ENCODE results near the gene SLC22A12. TPM values are rescaled to one million over a fixed set of nuclear protein-coding genes. Genes with fewer than 3 reads are reported as not detected.

Gene SLC22A12
- polyA plus RNA-seq, 1 donor from 2014 or later: not detected

DNA sequence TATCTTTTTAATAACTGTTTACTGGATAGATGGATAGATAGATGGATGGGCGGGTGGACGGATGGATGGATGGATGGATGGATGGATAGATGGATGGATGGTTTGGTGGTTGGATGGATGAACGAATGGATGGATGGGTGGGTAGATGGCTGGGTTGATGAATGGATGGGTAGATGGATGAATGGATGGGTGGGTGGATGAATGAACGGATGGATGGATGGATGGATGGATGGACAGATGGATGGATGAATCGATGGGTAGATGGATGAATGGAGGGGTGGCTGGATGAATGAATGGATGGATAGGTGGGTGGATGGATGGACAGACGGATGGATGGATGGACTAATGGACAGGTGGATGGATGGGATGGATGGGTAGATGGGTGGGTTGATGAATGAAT, 13.8 kb upstream of the SLC22A12 start:
- H2AFZ ChIP-seq (ENCODE audit: low read depth, low read length): no peak overlapping the region
- H3K27ac ChIP-seq (ENCODE audit: low read length): no peak overlapping the region
- no peaks in the 10 kb centered on the region for H3K9me2 ChIP-seq (ENCODE audit: insufficient read depth, low read length)
- no peak overlapping the region for H3K4me3 ChIP-seq (ENCODE audit: low read length)
- H3K27me3 ChIP-seq (ENCODE audit: insufficient read depth, low read depth, low read length): no peaks in the 10 kb centered on the region
- TF ChIP-seq, protein P1, sequence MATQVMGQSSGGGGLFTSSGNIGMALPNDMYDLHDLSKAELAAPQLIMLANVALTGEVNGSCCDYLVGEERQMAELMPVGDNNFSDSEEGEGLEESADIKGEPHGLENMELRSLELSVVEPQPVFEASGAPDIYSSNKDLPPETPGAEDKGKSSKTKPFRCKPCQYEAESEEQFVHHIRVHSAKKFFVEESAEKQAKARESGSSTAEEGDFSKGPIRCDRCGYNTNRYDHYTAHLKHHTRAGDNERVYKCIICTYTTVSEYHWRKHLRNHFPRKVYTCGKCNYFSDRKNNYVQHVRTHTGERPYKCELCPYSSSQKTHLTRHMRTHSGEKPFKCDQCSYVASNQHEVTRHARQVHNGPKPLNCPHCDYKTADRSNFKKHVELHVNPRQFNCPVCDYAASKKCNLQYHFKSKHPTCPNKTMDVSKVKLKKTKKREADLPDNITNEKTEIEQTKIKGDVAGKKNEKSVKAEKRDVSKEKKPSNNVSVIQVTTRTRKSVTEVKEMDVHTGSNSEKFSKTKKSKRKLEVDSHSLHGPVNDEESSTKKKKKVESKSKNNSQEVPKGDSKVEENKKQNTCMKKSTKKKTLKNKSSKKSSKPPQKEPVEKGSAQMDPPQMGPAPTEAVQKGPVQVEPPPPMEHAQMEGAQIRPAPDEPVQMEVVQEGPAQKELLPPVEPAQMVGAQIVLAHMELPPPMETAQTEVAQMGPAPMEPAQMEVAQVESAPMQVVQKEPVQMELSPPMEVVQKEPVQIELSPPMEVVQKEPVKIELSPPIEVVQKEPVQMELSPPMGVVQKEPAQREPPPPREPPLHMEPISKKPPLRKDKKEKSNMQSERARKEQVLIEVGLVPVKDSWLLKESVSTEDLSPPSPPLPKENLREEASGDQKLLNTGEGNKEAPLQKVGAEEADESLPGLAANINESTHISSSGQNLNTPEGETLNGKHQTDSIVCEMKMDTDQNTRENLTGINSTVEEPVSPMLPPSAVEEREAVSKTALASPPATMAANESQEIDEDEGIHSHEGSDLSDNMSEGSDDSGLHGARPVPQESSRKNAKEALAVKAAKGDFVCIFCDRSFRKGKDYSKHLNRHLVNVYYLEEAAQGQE (IDR thresholded peaks at IDR 0.05; ENCODE audit: borderline replicate concordance): no peak
- TF ChIP-seq, protein P2, sequence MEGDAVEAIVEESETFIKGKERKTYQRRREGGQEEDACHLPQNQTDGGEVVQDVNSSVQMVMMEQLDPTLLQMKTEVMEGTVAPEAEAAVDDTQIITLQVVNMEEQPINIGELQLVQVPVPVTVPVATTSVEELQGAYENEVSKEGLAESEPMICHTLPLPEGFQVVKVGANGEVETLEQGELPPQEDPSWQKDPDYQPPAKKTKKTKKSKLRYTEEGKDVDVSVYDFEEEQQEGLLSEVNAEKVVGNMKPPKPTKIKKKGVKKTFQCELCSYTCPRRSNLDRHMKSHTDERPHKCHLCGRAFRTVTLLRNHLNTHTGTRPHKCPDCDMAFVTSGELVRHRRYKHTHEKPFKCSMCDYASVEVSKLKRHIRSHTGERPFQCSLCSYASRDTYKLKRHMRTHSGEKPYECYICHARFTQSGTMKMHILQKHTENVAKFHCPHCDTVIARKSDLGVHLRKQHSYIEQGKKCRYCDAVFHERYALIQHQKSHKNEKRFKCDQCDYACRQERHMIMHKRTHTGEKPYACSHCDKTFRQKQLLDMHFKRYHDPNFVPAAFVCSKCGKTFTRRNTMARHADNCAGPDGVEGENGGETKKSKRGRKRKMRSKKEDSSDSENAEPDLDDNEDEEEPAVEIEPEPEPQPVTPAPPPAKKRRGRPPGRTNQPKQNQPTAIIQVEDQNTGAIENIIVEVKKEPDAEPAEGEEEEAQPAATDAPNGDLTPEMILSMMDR (IDR thresholded peaks at IDR 0.05; ENCODE audit: poor library complexity, severe bottlenecking): no peak
- no peak for TF ChIP-seq RAD21 (conservative IDR thresholded peaks at IDR 0.05)
- TF ChIP-seq TAF1 (IDR thresholded peaks at IDR 0.05; ENCODE audit: low read depth): no peak
- no peak for TF ChIP-seq EZH2 (IDR thresholded peaks at IDR 0.05; ENCODE audit: borderline replicate concordance, insufficient read depth, low read length, poor library complexity, severe bottlenecking)
- no peak for TF ChIP-seq EP300 (conservative IDR thresholded peaks at IDR 0.05; ENCODE audit: poor library complexity, severe bottlenecking)
- TF ChIP-seq POLR2AphosphoS5 (IDR thresholded peaks at IDR 0.05): no peak
- no peak for TF ChIP-seq SMC3 (conservative IDR thresholded peaks at IDR 0.05; ENCODE audit: poor library complexity)
- no peak for TF ChIP-seq MXI1 (conservative IDR thresholded peaks at IDR 0.05; ENCODE audit: poor library complexity, severe bottlenecking)
- no peaks in the 10 kb centered on the region for H3K79me2 ChIP-seq (replicated peaks; ENCODE audit: insufficient read depth, low read length)
- no peaks in the 10 kb centered on the region for H4K20me1 ChIP-seq (ENCODE audit: insufficient read depth)
- H3F3A ChIP-seq (ENCODE audit: insufficient read depth, low read length, poor library complexity, severe bottlenecking): no peaks in the 10 kb centered on the region
- H3K9me3 ChIP-seq (ENCODE audit: low read length): no peaks in the 10 kb centered on the region
- H3K4me2 ChIP-seq (ENCODE audit: low read length): no peak overlapping the region
- H3K36me3 ChIP-seq (ENCODE audit: insufficient read depth, low read length): no peaks in the 10 kb centered on the region
- no peak overlapping the region for H3K9ac ChIP-seq (ENCODE audit: low read length)

DNA sequence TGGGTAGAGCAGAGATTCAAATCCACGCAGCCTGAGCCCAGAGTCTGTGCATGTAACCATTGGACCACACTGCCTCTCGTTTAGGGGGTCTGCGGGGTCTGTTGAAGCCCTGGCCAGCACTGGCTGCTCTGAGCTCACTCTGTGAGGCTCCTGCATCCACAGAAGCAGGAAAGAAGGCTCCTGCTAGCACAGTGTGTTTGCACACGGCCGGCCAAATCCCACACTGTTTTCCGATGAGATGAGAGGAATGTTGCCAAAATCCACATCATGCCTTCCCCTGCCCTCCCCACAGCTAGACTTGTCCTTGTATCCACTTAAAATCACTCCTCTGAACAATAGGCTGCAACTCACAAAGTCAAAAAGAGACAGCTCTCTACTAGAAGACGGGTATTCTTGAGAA, 10.6 kb upstream of the SLC22A12 start:
- Histone ChIP-seq H3K9me2 (ENCODE audit: insufficient read depth, low read length) (no peaks in the 10 kb centered on the region), H3K9ac (ENCODE audit: low read length) (no peak overlapping the region), H3F3A (ENCODE audit: insufficient read depth, low read length, poor library complexity, severe bottlenecking) (no peaks in the 10 kb centered on the region), H3K9me3 (ENCODE audit: low read length) (no peaks in the 10 kb centered on the region), H4K20me1 (ENCODE audit: insufficient read depth) (no peaks in the 10 kb centered on the region), H3K4me3 (ENCODE audit: low read length) (no peak overlapping the region), H3K27me3 (ENCODE audit: insufficient read depth, low read depth, low read length) (no peaks in the 10 kb centered on the region), H2AFZ (ENCODE audit: low read depth, low read length) (no peak overlapping the region), H3K27ac (ENCODE audit: low read length) (no peak overlapping the region), H3K4me2 (ENCODE audit: low read length) (no peak overlapping the region), H3K79me2 (replicated peaks; ENCODE audit: insufficient read depth, low read length) (no peaks in the 10 kb centered on the region), H3K36me3 (ENCODE audit: insufficient read depth, low read length) (no peaks in the 10 kb centered on the region)
- TF ChIP-seq TAF1 (IDR thresholded peaks at IDR 0.05; ENCODE audit: low read depth): no peak
- TF ChIP-seq MXI1 (conservative IDR thresholded peaks at IDR 0.05; ENCODE audit: poor library complexity, severe bottlenecking): no peak
- TF ChIP-seq, protein P2 (IDR thresholded peaks at IDR 0.05; ENCODE audit: poor library complexity, severe bottlenecking): no peak
- no peak for TF ChIP-seq RAD21 (conservative IDR thresholded peaks at IDR 0.05)
- no peak for TF ChIP-seq EZH2 (IDR thresholded peaks at IDR 0.05; ENCODE audit: borderline replicate concordance, insufficient read depth, low read length, poor library complexity, severe bottlenecking)
- TF ChIP-seq POLR2AphosphoS5 (IDR thresholded peaks at IDR 0.05): no peak
- TF ChIP-seq, protein P1 (IDR thresholded peaks at IDR 0.05; ENCODE audit: borderline replicate concordance): no peak
- no peak for TF ChIP-seq SMC3 (conservative IDR thresholded peaks at IDR 0.05; ENCODE audit: poor library complexity)
- TF ChIP-seq EP300 (conservative IDR thresholded peaks at IDR 0.05; ENCODE audit: poor library complexity, severe bottlenecking): no peak
